NOMO-1 (cell line): ENCODE results near the gene PRDM10.
"Not testable (repeated sequence)": the region's sequence is repeated elsewhere in the genome, so short reads cannot be mapped to it uniquely, and the experiment has no call there.

Experiments used
- DNase-seq, 2 experiments: peaks; one replicate each; lab custom pipeline; 2025; ENCODE audit not compliant: unreplicated experiment in 2 of 2; lab: John Stamatoyannopoulos, UW

PRDM10 gene

GRCh38 chr11:129918361-129918760, 84.3 kb downstream of the PRDM10 start:
- no peak for DNase-seq

GRCh38 chr11:129917231-129917630, 85.4 kb downstream of the PRDM10 start:
- DNase-seq, result no peak

- DNase-seq, result no peak
Measured at GRCh38 chr11:129911298-129911697, 91.3 kb downstream of the PRDM10 start.

GRCh38 chr11:129910360-129910759, 92.3 kb downstream of the PRDM10 start:
- no peak for DNase-seq

GRCh38 chr11:129905402-129905801, 97.2 kb downstream of the PRDM10 start:
- no peak for DNase-seq

GRCh38 chr11:129896062-129896461, 106.6 kb downstream of the PRDM10 start:
- DNase-seq, result peak in 1 of 2 experiments; percentile 44

- peak; percentile 65 to 79 for DNase-seq
Measured at GRCh38 chr11:129895126-129896041, 107.3 kb downstream of the PRDM10 start, which contains the start of gene NFRKB. NFRKB (minus strand) TSS chr11:129895578; CDS start chr11:129892849, 2,729 bp downstream.

GRCh38 chr11:129894278-129895125, 108.1 kb downstream of the PRDM10 start:
- peak in 1 of 2 experiments; percentile 28 for DNase-seq

GRCh38 chr11:129888451-129888850, 114.2 kb downstream of the PRDM10 start:
- no peak for DNase-seq

GRCh38 chr11:129885381-129885780, 117.3 kb downstream of the PRDM10 start:
- no peak for DNase-seq

- no peak for DNase-seq
Measured at GRCh38 chr11:129884581-129884980, 118.1 kb downstream of the PRDM10 start.

- DNase-seq, result peak in 1 of 2 experiments; percentile 14
Measured at GRCh38 chr11:129881570-129882170, 121.0 kb downstream of the PRDM10 start.

GRCh38 chr11:129880311-129880710, 122.3 kb downstream of the PRDM10 start:
- no peak for DNase-seq

- DNase-seq, result no peak
Measured at GRCh38 chr11:129871914-129872313, 130.7 kb downstream of the PRDM10 start.

- DNase-seq, result not testable (repeated sequence)
Measured at GRCh38 chr11:129868626-129869025, 134.0 kb downstream of the PRDM10 start.

GRCh38 chr11:129866311-129866710, 136.3 kb downstream of the PRDM10 start:
- DNase-seq, result no peak

- no peak for DNase-seq
Measured at GRCh38 chr11:129865701-129866100, 136.9 kb downstream of the PRDM10 start.

GRCh38 chr11:129864811-129865210, 137.8 kb downstream of the PRDM10 start:
- no peak for DNase-seq

GRCh38 chr11:129861702-129862522, 140.7 kb downstream of the PRDM10 start:
- no peak for DNase-seq

- no peak for DNase-seq
Measured at GRCh38 chr11:129856036-129856435, 146.6 kb downstream of the PRDM10 start.
